Measurements from ENCODE around the gene TMEM201.

Gene TMEM201

GRCh38 chr1:9654051-9654833 lies 65.5 kb downstream of the TMEM201 start:
- Mint-ChIP-seq H3K27me3 (ENCODE audit: low read depth) (no peaks in the 10 kb centered on the region), H3K4me1 (ENCODE audit: low read depth) (peaks cover 56% of the 10 kb centered on the region), H3K36me3 (ENCODE audit: low read depth) (peaks cover 41% of the 10 kb centered on the region), H3K27ac (peak overlapping the region; percentile 96), H3K9me3 (no peaks in the 10 kb centered on the region), H3K4me3 (peak overlapping the region; percentile 99)

GRCh38 chr1:9654834-9655723 lies 66.4 kb downstream of the TMEM201 start:
- Mint-ChIP-seq H3K36me3 (ENCODE audit: low read depth) (peaks cover 44% of the 10 kb centered on the region), H3K9me3 (no peaks in the 10 kb centered on the region), H3K27me3 (ENCODE audit: low read depth) (no peaks in the 10 kb centered on the region), H3K4me1 (ENCODE audit: low read depth) (peaks cover 57% of the 10 kb centered on the region), H3K4me3 (peak overlapping the region; percentile 99), H3K27ac (peak overlapping the region; percentile 96)

GRCh38 chr1:9655836-9656235 lies 67.1 kb downstream of the TMEM201 start:
- Mint-ChIP-seq H3K9me3 (no peaks in the 10 kb centered on the region), H3K4me1 (ENCODE audit: low read depth) (peaks cover 58% of the 10 kb centered on the region), H3K36me3 (ENCODE audit: low read depth) (peaks cover 52% of the 10 kb centered on the region), H3K4me3 (peak overlapping the region; percentile 99), H3K27ac (peak overlapping the region; percentile 96), H3K27me3 (ENCODE audit: low read depth) (no peaks in the 10 kb centered on the region)

GRCh38 chr1:9657521-9658032 lies 68.9 kb downstream of the TMEM201 start:
- no peaks in the 10 kb centered on the region for H3K9me3 Mint-ChIP-seq
- peaks cover 56% of the 10 kb centered on the region for H3K4me1 Mint-ChIP-seq (ENCODE audit: low read depth)
- no peaks in the 10 kb centered on the region for H3K27me3 Mint-ChIP-seq (ENCODE audit: low read depth)
- H3K4me3 Mint-ChIP-seq, result peak overlapping the region; percentile 84
- H3K36me3 Mint-ChIP-seq (ENCODE audit: low read depth), result peaks cover 52% of the 10 kb centered on the region
- H3K27ac Mint-ChIP-seq, result peak overlapping the region; percentile 89

GRCh38 chr1:9658199-9658598 lies 69.5 kb downstream of the TMEM201 start:
- Mint-ChIP-seq H3K4me1 (ENCODE audit: low read depth) (peaks cover 58% of the 10 kb centered on the region), H3K27ac (peak overlapping the region; percentile 89), H3K4me3 (peak overlapping the region; percentile 84), H3K36me3 (ENCODE audit: low read depth) (peaks cover 53% of the 10 kb centered on the region), H3K27me3 (ENCODE audit: low read depth) (no peaks in the 10 kb centered on the region), H3K9me3 (no peaks in the 10 kb centered on the region)

- no peak overlapping the region for H3K4me3 Mint-ChIP-seq
- H3K27me3 Mint-ChIP-seq (ENCODE audit: low read depth), result no peaks in the 10 kb centered on the region
These were observed 70.6 kb downstream of the TMEM201 start for GRCh38 chr1:9659328-9659727.

GRCh38 chr1:9663257-9663656 lies 74.5 kb downstream of the TMEM201 start:
- H3K27ac Mint-ChIP-seq, result no peak overlapping the region
- H3K9me3 Mint-ChIP-seq, result no peaks in the 10 kb centered on the region
- no peak overlapping the region for H3K4me3 Mint-ChIP-seq
- H3K4me1 Mint-ChIP-seq (ENCODE audit: low read depth), result peaks cover 35% of the 10 kb centered on the region
- peaks cover 46% of the 10 kb centered on the region for H3K36me3 Mint-ChIP-seq (ENCODE audit: low read depth)
- no peaks in the 10 kb centered on the region for H3K27me3 Mint-ChIP-seq (ENCODE audit: low read depth)

More at GRCh38 chr1:9659328-9659727, 70.6 kb downstream of the TMEM201 start:
- no peaks in the 10 kb centered on the region for H3K9me3 Mint-ChIP-seq
- H3K27ac Mint-ChIP-seq, result peak overlapping the region; percentile 31
- peaks cover 55% of the 10 kb centered on the region for H3K4me1 Mint-ChIP-seq (ENCODE audit: low read depth)
- peaks cover 51% of the 10 kb centered on the region for H3K36me3 Mint-ChIP-seq (ENCODE audit: low read depth)

Measured in T-helper 1 cell treated with Interleukin-12 subunit alpha and Interleukin-12 subunit beta and Interleukin-4 antibody, amounts not matched to agents 30 μg/mL and 1 μg/mL, for 36 hours (primary cell).